ES-I3 (cell line): ENCODE data around the gene NKG7.
"Not testable (repeated sequence)": the region's sequence is repeated elsewhere in the genome, so short reads cannot be mapped to it uniquely, and the experiment has no call there.

ENCODE experiments used
- H3K36me3 ChIP-seq: 2 replicates; pipeline ENCODE4 v1.6.1; 2013; ENCODE audit warnings: mild to moderate bottlenecking, low read length, control low read depth, moderate library complexity; ENCODE audit not compliant: insufficient read depth
- H3K4me1 ChIP-seq: 2 replicates; pipeline ENCODE4 v1.6.1; 2013; ENCODE audit warnings: mild to moderate bottlenecking, control low read depth, low read length; ENCODE audit not compliant: insufficient read depth
- H3K9ac ChIP-seq: 2 replicates; pipeline ENCODE4 v1.6.1; 2013; ENCODE audit warnings: low read depth, mild to moderate bottlenecking, low read length, moderate library complexity
- H3K9me3 ChIP-seq: 2 replicates; pipeline ENCODE4 v1.6.1; 2013; ENCODE audit warnings: mild to moderate bottlenecking, low read length, moderate library complexity; ENCODE audit not compliant: control insufficient read depth, insufficient read depth

Gene NKG7

DNA sequence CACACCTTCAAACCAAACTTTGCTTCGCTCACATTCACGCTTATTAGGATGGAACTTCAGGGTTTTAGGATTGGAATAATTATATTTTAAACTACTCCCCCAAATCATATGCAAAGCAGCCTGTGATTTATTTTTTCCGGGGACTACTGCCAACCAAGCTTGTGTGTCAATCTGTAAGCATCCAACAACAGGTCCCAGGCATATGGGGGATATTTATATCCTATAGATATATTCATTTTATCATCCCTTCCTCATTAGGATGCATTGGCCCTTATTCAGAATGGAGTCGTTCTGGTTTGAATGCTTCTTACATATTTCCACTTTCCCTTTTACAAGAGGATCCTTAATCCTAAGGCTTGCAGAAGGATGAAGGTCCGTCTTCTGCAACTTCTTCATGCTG, 26.8 kb upstream of the NKG7 start:
- Histone ChIP-seq H3K36me3 (no peaks in the 10 kb centered on the region; the same call in 1 of the 2 replicates), H3K9ac (no peak overlapping the region), H3K4me1 (no peaks in the 10 kb centered on the region), H3K9me3 (peaks cover 9% of the 10 kb centered on the region; the same call in 1 of the 2 replicates)

GRCh38 chr19:51398096-51398704, 25.7 kb upstream of the NKG7 start:
- peaks cover 9% of the 10 kb centered on the region; the same call in 1 of the 2 replicates for H3K9me3 ChIP-seq
- no peaks in the 10 kb centered on the region; the same call in 1 of the 2 replicates for H3K36me3 ChIP-seq
- no peak overlapping the region for H3K9ac ChIP-seq
- no peaks in the 10 kb centered on the region for H3K4me1 ChIP-seq

DNA sequence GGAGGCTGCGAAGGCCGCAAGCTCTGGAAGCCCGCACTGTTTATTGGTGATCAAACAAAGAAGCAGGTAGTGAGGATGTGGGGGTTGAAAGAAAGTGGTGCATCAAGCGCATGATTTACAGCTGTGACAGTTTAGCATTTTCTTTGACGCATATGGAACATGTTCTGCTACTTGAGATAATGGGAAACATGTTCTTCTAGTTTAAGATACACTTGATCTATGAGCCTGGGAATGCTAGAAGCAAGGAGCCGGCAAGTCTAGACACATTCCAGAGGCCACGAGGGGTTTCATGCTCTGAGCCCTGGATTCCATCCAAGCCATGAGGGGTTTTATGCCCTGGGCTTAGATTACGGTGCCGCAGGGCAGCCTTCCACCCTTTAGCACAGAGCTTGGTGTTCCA, 25.0 kb upstream of the NKG7 start:
- not testable (repeated sequence) for H3K4me1 ChIP-seq, H3K9me3 ChIP-seq, H3K9ac ChIP-seq, H3K36me3 ChIP-seq

- no peak overlapping the region for H3K9ac ChIP-seq
- H3K9me3 ChIP-seq: no peaks in the 10 kb centered on the region
- H3K4me1 ChIP-seq: peaks cover 5% of the 10 kb centered on the region; the same call in 1 of the 2 replicates
- H3K36me3 ChIP-seq: no peaks in the 10 kb centered on the region
These were observed 23.7 kb upstream of the NKG7 start for GRCh38 chr19:51396175-51396574.

DNA sequence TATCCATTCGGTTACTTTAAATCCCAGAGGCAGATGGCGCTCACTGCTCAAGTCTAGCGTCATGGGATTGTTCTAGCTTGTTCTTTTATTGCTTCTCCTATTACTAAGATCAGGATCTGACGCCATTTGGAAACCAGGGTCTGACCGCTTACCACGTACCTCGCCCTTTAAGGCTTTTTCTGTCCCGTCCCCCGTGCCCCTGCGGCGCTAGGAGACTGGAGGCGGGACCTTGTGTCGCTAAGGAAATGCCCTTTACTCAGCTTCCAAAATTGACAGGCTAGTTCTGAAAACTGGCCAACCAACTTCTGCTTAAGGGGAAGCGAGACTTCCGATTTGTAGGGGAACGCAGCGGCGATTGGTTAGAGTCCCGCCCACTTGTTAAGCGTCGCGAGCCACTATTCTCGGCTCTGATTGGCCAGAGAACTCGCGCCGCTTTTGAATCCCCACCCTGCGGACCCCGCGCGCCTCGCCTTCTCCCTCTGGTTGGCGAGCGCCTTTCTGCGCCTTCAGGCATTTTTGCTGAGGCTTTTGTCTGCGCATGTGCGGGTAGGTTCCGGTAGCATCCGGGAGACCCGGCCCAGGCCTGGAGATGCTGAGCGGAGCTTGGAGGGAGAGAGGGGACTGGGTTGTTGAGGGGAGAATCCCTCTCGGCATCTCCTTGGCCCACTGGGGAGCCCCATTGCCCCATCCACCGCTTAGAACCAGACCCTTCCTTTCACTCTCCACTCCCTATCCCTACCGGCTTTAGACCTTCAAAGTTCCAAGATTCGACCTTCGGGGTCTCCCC, 21.8 kb upstream of the NKG7 start:
- Histone ChIP-seq H3K9ac (peak overlapping the region; percentile 74), H3K4me1 (peaks cover 7% of the 10 kb centered on the region; the same call in 1 of the 2 replicates), H3K36me3 (no peaks in the 10 kb centered on the region)

DNA sequence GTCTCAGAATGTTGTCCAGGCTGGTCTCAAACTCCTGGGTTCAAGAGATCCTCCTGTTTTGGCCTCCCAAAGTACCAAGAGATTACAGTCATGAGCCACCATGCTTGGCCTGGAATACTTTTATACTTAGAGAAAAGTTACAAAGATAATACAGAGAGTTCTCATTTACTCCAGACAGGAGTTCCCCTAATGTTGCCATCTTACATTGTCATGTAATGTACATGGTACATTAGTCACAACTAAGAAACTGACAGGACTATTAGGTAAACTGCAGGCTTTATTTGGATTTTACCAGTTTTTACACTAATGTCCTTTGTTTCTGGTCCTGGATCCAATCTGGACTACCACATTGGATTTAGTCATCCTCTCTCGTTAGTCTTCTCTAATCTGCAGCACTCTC, 20.2 kb upstream of the NKG7 start:
- H3K36me3 ChIP-seq: no peaks in the 10 kb centered on the region
- no peak overlapping the region for H3K9ac ChIP-seq
- no peaks in the 10 kb centered on the region for H3K9me3 ChIP-seq
- peaks cover 7% of the 10 kb centered on the region; the same call in 1 of the 2 replicates for H3K4me1 ChIP-seq

More for the DNA sequence above, 21.8 kb upstream of the NKG7 start:
- H3K9me3 ChIP-seq: no peaks in the 10 kb centered on the region

- H3K36me3 ChIP-seq: no peaks in the 10 kb centered on the region
- no peaks in the 10 kb centered on the region for H3K9me3 ChIP-seq
- peaks cover 7% of the 10 kb centered on the region; the same call in 1 of the 2 replicates for H3K4me1 ChIP-seq
- H3K9ac ChIP-seq: peak overlapping the region; percentile 72; the same call in 1 of the 2 replicates
These were observed 18.7 kb upstream of the NKG7 start for GRCh38 chr19:51391073-51391611.

DNA sequence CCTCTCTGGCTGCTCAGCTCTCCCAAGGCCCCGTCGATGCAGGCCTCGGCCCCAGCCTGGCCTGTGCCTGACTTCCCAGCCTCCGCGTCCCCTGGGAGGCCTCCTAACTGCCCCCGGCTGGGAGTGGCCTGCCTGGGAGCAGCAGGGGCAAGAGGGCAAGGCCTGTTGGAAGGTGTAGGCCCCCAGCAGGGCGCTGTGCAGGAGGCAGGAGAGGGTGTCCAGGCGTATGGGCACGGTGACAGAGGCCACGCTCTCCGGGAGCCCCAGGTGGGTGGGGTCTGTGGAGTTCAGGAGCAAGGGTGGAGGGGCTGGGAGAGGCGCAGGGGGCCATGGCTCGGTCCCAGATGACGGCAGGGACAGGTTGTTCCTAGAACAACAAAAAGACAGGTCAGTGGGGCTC, 16.7 kb upstream of the NKG7 start:
- peaks cover 7% of the 10 kb centered on the region; the same call in 1 of the 2 replicates for H3K4me1 ChIP-seq
- H3K36me3 ChIP-seq: no peaks in the 10 kb centered on the region
- H3K9ac ChIP-seq: no peak overlapping the region
- no peaks in the 10 kb centered on the region for H3K9me3 ChIP-seq

- no peaks in the 10 kb centered on the region for H3K9me3 ChIP-seq
- no peak within 1 kb of the TSS for H3K9ac ChIP-seq
- peaks cover 7% of the 10 kb centered on the region; the same call in 1 of the 2 replicates for H3K4me1 ChIP-seq
- no peaks in the 10 kb centered on the region for H3K36me3 ChIP-seq
These were observed 15.5 kb upstream of the NKG7 start, which contains the start of gene LIM2 for GRCh38 chr19:51387924-51388389. LIM2 (minus strand) TSS chr19:51387974; CDS start chr19:51387443, 531 bp downstream.

DNA sequence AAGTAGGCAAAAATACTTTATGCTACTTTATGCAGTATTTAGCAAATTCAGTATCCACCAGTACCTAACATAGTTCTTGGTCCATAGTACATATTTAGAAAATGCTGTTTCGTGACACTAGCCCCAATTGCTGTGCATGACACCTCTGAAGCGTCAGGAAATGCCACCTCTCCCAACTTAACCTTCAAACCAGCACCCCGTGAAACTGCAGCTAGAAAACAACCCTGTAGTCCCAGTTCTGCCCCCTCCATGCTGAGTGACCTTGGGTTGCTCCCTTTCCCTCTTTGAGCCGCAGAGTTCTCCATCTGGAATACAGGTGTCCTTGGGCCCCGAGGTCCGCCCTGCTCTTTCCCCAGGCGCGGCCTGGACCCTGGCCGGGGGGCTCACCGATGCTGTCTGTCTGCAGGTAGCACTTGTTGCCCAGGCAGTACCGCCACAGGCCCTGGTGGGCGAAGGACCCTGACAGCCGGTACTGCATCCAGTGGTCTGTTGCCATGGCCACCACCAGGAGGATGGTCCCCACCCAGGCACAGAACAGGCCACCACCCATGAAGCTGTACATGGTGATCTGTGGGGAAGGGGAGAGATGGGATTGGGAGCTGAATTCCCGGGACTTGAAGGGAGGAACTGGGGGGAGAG, 14.5 kb upstream of the NKG7 start:
- H3K9me3 ChIP-seq: no peaks in the 10 kb centered on the region
- no peak overlapping the region for H3K9ac ChIP-seq
- no peaks in the 10 kb centered on the region for H3K36me3 ChIP-seq
- H3K4me1 ChIP-seq: peaks cover 4% of the 10 kb centered on the region; the same call in 1 of the 2 replicates

- Histone ChIP-seq H3K9me3 (no peaks in the 10 kb centered on the region), H3K4me1 (no peaks in the 10 kb centered on the region; the same call in 1 of the 2 replicates), H3K36me3 (no peaks in the 10 kb centered on the region), H3K9ac (no peak overlapping the region)
These were observed 9.6 kb upstream of the NKG7 start for GRCh38 chr19:51382004-51382403.

GRCh38 chr19:51380379-51380778, 7.9 kb upstream of the NKG7 start:
- no peaks in the 10 kb centered on the region for H3K9me3 ChIP-seq
- peak overlapping the region; percentile 8; the same call in 1 of the 2 replicates for H3K9ac ChIP-seq
- H3K4me1 ChIP-seq: no peaks in the 10 kb centered on the region
- no peaks in the 10 kb centered on the region for H3K36me3 ChIP-seq

- Histone ChIP-seq H3K9me3 (no peaks in the 10 kb centered on the region), H3K9ac (no peak overlapping the region), H3K4me1 (no peaks in the 10 kb centered on the region), H3K36me3 (no peaks in the 10 kb centered on the region)
These were observed 5.0 kb upstream of the NKG7 start for GRCh38 chr19:51377422-51377821.

DNA sequence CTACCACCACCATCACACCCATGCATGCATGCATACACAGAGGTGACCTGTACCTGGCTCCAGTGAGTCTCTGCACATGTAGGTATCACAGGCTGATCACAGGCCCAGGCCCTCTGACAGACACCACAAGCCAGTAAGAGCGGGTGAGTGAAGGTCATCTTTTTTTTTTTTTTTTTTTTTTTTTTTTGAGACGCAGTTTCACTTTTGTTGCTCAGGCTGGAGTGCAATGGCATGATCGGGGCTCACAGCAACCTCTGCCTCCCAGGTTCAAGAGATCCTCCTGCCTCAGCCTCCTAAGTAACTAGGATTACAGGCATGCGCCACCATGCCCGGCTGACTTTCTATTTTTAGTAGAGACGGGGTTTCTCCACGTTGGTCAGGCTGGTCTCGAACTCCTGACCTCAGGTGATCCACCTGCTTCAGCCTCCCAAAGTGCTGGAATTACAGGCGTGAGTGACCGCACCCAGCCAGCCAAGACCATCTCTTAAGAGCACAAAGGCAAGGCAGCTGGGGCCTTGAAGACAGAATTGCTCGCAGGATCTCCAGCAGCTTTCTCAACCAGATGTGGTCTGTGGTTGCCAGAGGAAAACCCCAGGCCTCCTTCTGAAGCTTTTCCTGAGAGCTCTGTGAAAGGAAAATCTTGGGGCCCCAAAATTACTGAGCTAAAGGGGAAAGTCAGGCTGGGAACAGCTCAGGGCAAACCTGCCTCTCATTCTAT, 3.2 kb upstream of the NKG7 start:
- H3K9ac ChIP-seq: no peak overlapping the region
- no peaks in the 10 kb centered on the region for H3K9me3 ChIP-seq
- no peaks in the 10 kb centered on the region for H3K4me1 ChIP-seq
- no peaks in the 10 kb centered on the region for H3K36me3 ChIP-seq
